ENCODE measurements around the gene VWA1. TPM values are rescaled to one million over a fixed set of nuclear protein-coding genes. Genes with fewer than 3 reads are reported as not detected.

The VWA1 gene
- total and polyA plus RNA-seq, 4 donors: 18.3 to 81.3 (median 32.2) TPM

GRCh38 chr1:1423245-1423597 is 12.3 kb upstream of the VWA1 start:
- no peak overlapping the region for H3K4me3 ChIP-seq (ENCODE audit: low read depth in 1 of 3, low read length in 3 of 3)
- DNase-seq (ENCODE audit: low spot score): no peak
- H3K27ac ChIP-seq (ENCODE audit: low read depth in 1 of 2, low read length in 2 of 2): no peak overlapping the region
- H3K4me1 ChIP-seq (ENCODE audit: control insufficient read depth in 4 of 4, insufficient read depth in 4 of 4, low read length in 3 of 4): peaks cover 0 to 8% (median 3%) of the 10 kb centered on the region in 4 donors
- TF ChIP-seq JUND (IDR thresholded peaks at IDR 0.05) (no peak), NR2F2 (IDR thresholded peaks at IDR 0.05) (no peak), MAX (IDR thresholded peaks at IDR 0.05) (no peak), YY1 (IDR thresholded peaks at IDR 0.05) (no peak), GABPA (IDR thresholded peaks at IDR 0.05 in 1 of 2, conservative IDR thresholded peaks at IDR 0.05 in 1 of 2) (no peak), ATF3 (IDR thresholded peaks at IDR 0.05) (no peak), HNF4A (conservative IDR thresholded peaks at IDR 0.05) (no peak), FOXA1 (IDR thresholded peaks at IDR 0.05) (no peak), FOXA2 (IDR thresholded peaks at IDR 0.05) (no peak), HNF4G (IDR thresholded peaks at IDR 0.05) (no peak), REST (IDR thresholded peaks at IDR 0.05) (no peak), TAF1 (conservative IDR thresholded peaks at IDR 0.05) (no peak), RXRA (IDR thresholded peaks at IDR 0.05) (no peak), EGR1 (IDR thresholded peaks at IDR 0.05; ENCODE audit: low read depth in 2 of 2) (no peak), SP1 (IDR thresholded peaks at IDR 0.05) (no peak), ZBTB33 (IDR thresholded peaks at IDR 0.05) (no peak), RAD21 (IDR thresholded peaks at IDR 0.05) (no peak)
- H3K36me3 ChIP-seq (ENCODE audit: control insufficient read depth in 4 of 4, insufficient read depth in 3 of 4, low read depth in 1 of 4, low read length in 3 of 4): no peaks in the 10 kb centered on the region
- H3K9me3 ChIP-seq (ENCODE audit: control insufficient read depth in 4 of 4, low read length in 3 of 4): no peaks in the 10 kb centered on the region
- 95% methylated on average over 7 of the region's 7 CpGs for WGBS
- H3K9ac ChIP-seq (ENCODE audit: low read depth in 1 of 2, low read length in 2 of 2): no peak overlapping the region
- no peaks in the 10 kb centered on the region for H3K27me3 ChIP-seq (ENCODE audit: control insufficient read depth in 4 of 4, insufficient read depth in 4 of 4, low read length in 3 of 4)

- Histone ChIP-seq H3K4me1 (ENCODE audit: control insufficient read depth in 4 of 4, insufficient read depth in 4 of 4, low read length in 3 of 4) (peaks cover 3 to 10% (median 4%) of the 10 kb centered on the region in 4 donors), H3K9ac (ENCODE audit: low read depth in 1 of 2, low read length in 2 of 2) (no peak overlapping the region), H3K4me3 (ENCODE audit: low read depth in 1 of 3, low read length in 3 of 3) (no peak overlapping the region), H3K27ac (ENCODE audit: low read depth in 1 of 2, low read length in 2 of 2) (no peak overlapping the region), H3K27me3 (ENCODE audit: control insufficient read depth in 4 of 4, insufficient read depth in 4 of 4, low read length in 3 of 4) (no peaks in the 10 kb centered on the region), H3K9me3 (ENCODE audit: control insufficient read depth in 4 of 4, low read length in 3 of 4) (no peaks in the 10 kb centered on the region), H3K36me3 (ENCODE audit: control insufficient read depth in 4 of 4, insufficient read depth in 3 of 4, low read depth in 1 of 4, low read length in 3 of 4) (no peaks in the 10 kb centered on the region)
- WGBS: 94% methylated on average over 15 of the region's 15 CpGs
- DNase-seq (ENCODE audit: low spot score): no peak
- no peak for TF ChIP-seq SP1 (IDR thresholded peaks at IDR 0.05)
- no peak for TF ChIP-seq GABPA (IDR thresholded peaks at IDR 0.05 in 1 of 2, conservative IDR thresholded peaks at IDR 0.05 in 1 of 2)
- no peak for TF ChIP-seq FOXA1 (IDR thresholded peaks at IDR 0.05)
- no peak for TF ChIP-seq CTCF (IDR thresholded peaks at IDR 0.05; ENCODE audit: low read depth, low read length, missing input control)
- no peak for TF ChIP-seq TAF1 (conservative IDR thresholded peaks at IDR 0.05)
- TF ChIP-seq REST (IDR thresholded peaks at IDR 0.05): no peak
- TF ChIP-seq MAX (IDR thresholded peaks at IDR 0.05): no peak
- no peak for TF ChIP-seq FOXA2 (IDR thresholded peaks at IDR 0.05)
- TF ChIP-seq NR2F2 (IDR thresholded peaks at IDR 0.05): no peak
- no peak for TF ChIP-seq EGR1 (IDR thresholded peaks at IDR 0.05; ENCODE audit: low read depth in 2 of 2)
- no peak for TF ChIP-seq JUND (IDR thresholded peaks at IDR 0.05)
- no peak for TF ChIP-seq HNF4G (IDR thresholded peaks at IDR 0.05)
- no peak for TF ChIP-seq HNF4A (conservative IDR thresholded peaks at IDR 0.05)
- TF ChIP-seq RXRA (IDR thresholded peaks at IDR 0.05): no peak
These were observed 10.8 kb upstream of the VWA1 start for GRCh38 chr1:1424707-1425106.

All from liver (tissue), 9 donors.